Endothelial cell of umbilical vein (primary cell): ENCODE measurements around the gene SELENOO. TPM values are rescaled to one million over a fixed set of nuclear protein-coding genes. Genes with fewer than 3 reads are reported as not detected.

Experiments
- BruUV-seq: library from RNA; stranded (reverse); fragments of 400-500 nt; replicated peaks from 2 replicates; lab custom pipeline; 2021; lab: Mats Ljungman, UMichigan
- CTCF ChIA-PET: fragments of 300-600, 350-600 bp; sonication (Branson Sonifier 250); formaldehyde crosslinking; loops from one replicate; lab custom pipeline; 2021; ENCODE audit warnings: antibody characterized with exemption, inconsistent platforms; lab: Charles Lee
- POLR2A ChIA-PET: fragments of 300-600, 350-600 bp; sonication (Branson Sonifier 250); formaldehyde crosslinking; loops from one replicate; lab custom pipeline; 2021; ENCODE audit warnings: antibody characterized with exemption, inconsistent platforms; lab: Charles Lee
- DNase-seq: peaks from one replicate; pipeline ENCODE4 v3.0.0-alpha.2; 2011; ENCODE audit warnings: low read depth, low spot score
- FAIRE-seq: peaks from 2 replicates; lab custom pipeline; 2011; peaks lifted over from hg19 to GRCh38; lab: Jason Lieb, UNC
- H2AFZ ChIP-seq: 2 replicates; pipeline ENCODE4 v1.6.0; 2012; ENCODE audit warnings: low read depth, low read length, control low read depth, inconsistent platforms
- H3K27ac ChIP-seq: 2 replicates; pipeline ENCODE4 v1.5.1; 2011; ENCODE audit warnings: low read depth, mild to moderate bottlenecking, control low read depth, low read length, moderate library complexity; ENCODE audit not compliant: insufficient read depth
- H3K27me3 ChIP-seq, 2 experiments: 2 replicates each; pipeline versions ENCODE4 v1.6.0 to v1.6.1; 2011; ENCODE audit warnings: low read length in 2 of 2, mixed read lengths in 1 of 2; ENCODE audit not compliant: control insufficient read depth in 2 of 2, insufficient read depth in 2 of 2
- H3K36me3 ChIP-seq, 2 experiments: 2 replicates in 1 of 2; 3 replicates in 1 of 2; pipeline ENCODE4 v1.5.1; 2011; ENCODE audit warnings: low read length in 2 of 2, mild to moderate bottlenecking in 1 of 2, moderate library complexity in 1 of 2; ENCODE audit not compliant: control insufficient read depth in 2 of 2, insufficient read depth in 2 of 2; ENCODE audit errors: extremely low read depth in 1 of 2
- H3K4me1 ChIP-seq: 3 replicates; pipeline ENCODE4 v1.5.1; 2011; ENCODE audit warnings: mild to moderate bottlenecking, low read length; ENCODE audit not compliant: control insufficient read depth, insufficient read depth; ENCODE audit errors: extremely low read depth
- H3K4me2 ChIP-seq: 2 replicates; pipeline ENCODE4 v1.6.1; 2011; ENCODE audit warnings: low read length, control low read depth, mixed read lengths; ENCODE audit not compliant: insufficient read depth
- H3K4me3 ChIP-seq, 3 experiments: fragments of 200-600 bp in 1 of 3; sonication (generic), shearing (Covaris generic) in 1 of 3; replicated peaks in 1 of 3; 2 replicates each; pipeline ENCODE4 v1.5.1; 2011 to 2016; ENCODE audit warnings: control low read depth in 3 of 3, low read length in 3 of 3, mild to moderate bottlenecking in 2 of 3, inconsistent platforms in 1 of 3, low read depth in 1 of 3, moderate library complexity in 1 of 3; ENCODE audit not compliant: insufficient read depth in 1 of 3
- H3K79me2 ChIP-seq: 2 replicates; pipeline ENCODE4 v1.6.0; 2012; ENCODE audit warnings: low read length, inconsistent platforms; ENCODE audit not compliant: control insufficient read depth, insufficient read depth
- H3K9ac ChIP-seq: replicated peaks from 2 replicates; pipeline ENCODE3; 2011; ENCODE audit warnings: low read length, control low read depth; ENCODE audit not compliant: insufficient read depth; ENCODE audit errors: extremely low read depth
- H3K9me1 ChIP-seq: replicated peaks from 3 replicates; pipeline ENCODE4 v1.6.0; 2011; ENCODE audit warnings: mild to moderate bottlenecking, low read length; ENCODE audit not compliant: control insufficient read depth, insufficient read depth; ENCODE audit errors: extremely low read depth
- H3K9me3 ChIP-seq: replicated peaks from 2 replicates; pipeline ENCODE4 v1.5.1; 2012; ENCODE audit warnings: low read length, inconsistent platforms; ENCODE audit not compliant: control insufficient read depth, insufficient read depth
- H4K20me1 ChIP-seq: replicated peaks from 2 replicates; pipeline ENCODE3; 2011; ENCODE audit warnings: mild to moderate bottlenecking, low read length; ENCODE audit not compliant: control insufficient read depth, insufficient read depth; ENCODE audit errors: extremely low read depth
- CTCF ChIP-seq, 2 donors: IDR thresholded peaks; 1 replicate in 1 of 2; 2 replicates in 1 of 2; pipeline ENCODE4 v1.5.1; 2011; ENCODE audit warnings: low read length in 2 of 2, mild to moderate bottlenecking in 2 of 2, moderate library complexity in 2 of 2, control low read depth in 1 of 2, inconsistent platforms in 1 of 2, low read depth in 1 of 2; ENCODE audit not compliant: insufficient read depth in 1 of 2; ENCODE audit errors: extremely low read depth in 1 of 2
- EZH2 ChIP-seq: IDR thresholded peaks from 2 replicates; pipeline ENCODE4 v1.6.1; 2012; ENCODE audit warnings: borderline replicate concordance, low read depth, mild to moderate bottlenecking, moderate library complexity, low read length, inconsistent platforms; ENCODE audit not compliant: severe bottlenecking
- FOS ChIP-seq: IDR thresholded peaks from 2 replicates; pipeline ENCODE4 v1.6.1; 2011; ENCODE audit warnings: mild to moderate bottlenecking, low read length, moderate library complexity, borderline replicate concordance; ENCODE audit not compliant: insufficient read depth
- GATA2 ChIP-seq: IDR thresholded peaks from 2 replicates; pipeline ENCODE4 v1.7.0; 2011; ENCODE audit warnings: low read depth, mild to moderate bottlenecking, moderate library complexity, mixed read lengths, low read length; ENCODE audit not compliant: insufficient read length, insufficient read depth
- JUN ChIP-seq: IDR thresholded peaks from 2 replicates; pipeline ENCODE4 v1.6.1; 2011; ENCODE audit warnings: borderline replicate concordance, low read depth; ENCODE audit not compliant: insufficient read length, insufficient read depth
- MAX ChIP-seq: IDR thresholded peaks from 2 replicates; pipeline ENCODE4 v1.6.1; 2011; ENCODE audit not compliant: insufficient read depth, insufficient read length
- MYC ChIP-seq: IDR thresholded peaks from one replicate; pipeline ENCODE4 v1.6.1; 2011; ENCODE audit warnings: mild to moderate bottlenecking, low read depth, low read length
- POLR2A ChIP-seq: IDR thresholded peaks from 2 replicates; pipeline ENCODE4 v1.6.1; 2012; ENCODE audit warnings: low read depth, mild to moderate bottlenecking, control low read depth, low read length
- POLR2AphosphoS5 ChIP-seq: IDR thresholded peaks from 2 replicates; pipeline ENCODE4 v1.6.1; 2012; ENCODE audit warnings: low read depth, mild to moderate bottlenecking, control low read depth, low read length, moderate library complexity; ENCODE audit not compliant: insufficient read depth
- dilution Hi-C: fragments of 300-500 bp; cut with MboI; formaldehyde crosslinking; loops from one replicate; pipeline ENCODE4 v1.15.0; 2019; ENCODE audit warnings: low sequenced_read_pairs; ENCODE audit not compliant: extremely low pct_ligation_motif_present
- intact Hi-C: fragments of 100-400 bp; cut with micrococcal nuclease; formaldehyde crosslinking; loops from one replicate; pipeline ENCODE4 v1.10.0; 2022
- polyA plus RNA-seq, 4 experiments: library from polyadenylated mRNA; depleted of rRNA in 3 of 4; stranded (reverse) in 3 of 4; unstranded in 1 of 4; fragments of >200 nt; gene quantifications; 2 replicates each; pipeline versions ENCODE4 v1.2.1 to v1.2.3, GENCODE V29; 2011 to 2012; ENCODE audit warnings: missing spikeins in 1 of 4
- total RNA-seq: library from RNA; stranded (reverse); gene quantifications from 2 replicates; pipeline ENCODE4 v1.2.3, GENCODE V29; 2021

SELENOO gene
- total and polyA plus RNA-seq, 2 donors (not counting 3 experiments of a cell fraction or from before 2014, with no cell fraction given): 24.1 to 37.5 TPM

GRCh38 chr22:50202130-50202666, 1.4 kb downstream of the SELENOO start:
- no peak overlapping the region for H2AFZ ChIP-seq
- no peaks in the 10 kb centered on the region for H4K20me1 ChIP-seq
- dilution Hi-C loops: no loop called here
- BruUV-seq: TSS peak; percentile 15
- DNase-seq: no peak
- no peak for TF ChIP-seq MAX
- no peak for TF ChIP-seq CTCF (IDR thresholded peaks at IDR 0.05; ENCODE audit: extremely low read depth in 1 of 2, insufficient read depth in 1 of 2, low read depth in 1 of 2, low read length in 2 of 2)
- no peak for TF ChIP-seq JUN
- TF ChIP-seq GATA2: no peak
- TF ChIP-seq POLR2AphosphoS5: no peak
- TF ChIP-seq POLR2A: no peak
- TF ChIP-seq FOS: no peak
- TF ChIP-seq MYC: no peak
- no peak for TF ChIP-seq EZH2
- no peak overlapping the region for H3K27ac ChIP-seq
- ChIA-PET CTCF (interaction anchor here (1.2 kb wide), 1 partner anchor 172 kb away, joined by 4 read pairs; no protein-coding TSS in a partner anchor), POLR2A (no interaction called here)
- FAIRE-seq: peak; percentile 38
- intact Hi-C loops: loop anchor here (10.0 kb wide), 1 partner anchor 227 kb away; no protein-coding TSS in a partner anchor
- no peaks in the 10 kb centered on the region for H3K9me3 ChIP-seq
- peaks cover 26% of the 10 kb centered on the region for H3K79me2 ChIP-seq
- H3K4me2 ChIP-seq: peak overlapping the region; percentile 94
- H3K36me3 ChIP-seq: peaks cover 2 to 6% of the 10 kb centered on the region in 2 experiments
- peaks cover 27% of the 10 kb centered on the region for H3K4me1 ChIP-seq
- H3K4me3 ChIP-seq: peak overlapping the region; percentile 58 to 85 (median 73)
- no peaks in the 10 kb centered on the region for H3K27me3 ChIP-seq
- H3K9me1 ChIP-seq: no peaks in the 10 kb centered on the region
- H3K9ac ChIP-seq: peak overlapping the region; percentile 67
